ENCODE data around the gene EPB41L3.

Gene EPB41L3

DNA sequence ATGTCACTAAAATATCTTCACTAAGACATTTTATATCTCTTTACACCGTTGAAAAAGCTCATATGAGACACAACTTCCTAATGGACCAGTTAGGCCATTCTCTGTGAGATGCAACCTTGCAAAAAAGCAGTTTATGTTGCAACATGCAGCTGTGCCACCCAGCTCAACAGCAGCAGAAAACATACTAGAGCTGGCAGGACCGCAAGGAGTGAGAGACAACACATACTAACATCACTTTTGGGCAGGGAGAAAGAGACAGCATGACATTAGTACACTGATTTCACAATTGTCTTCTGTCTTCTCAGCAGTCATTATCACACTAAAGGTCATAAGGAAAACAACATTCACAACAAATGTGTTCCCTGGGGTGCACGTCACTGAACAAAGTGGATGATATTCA lies 122.9 kb downstream of the EPB41L3 start:
- TF ChIP-seq, protein P1, sequence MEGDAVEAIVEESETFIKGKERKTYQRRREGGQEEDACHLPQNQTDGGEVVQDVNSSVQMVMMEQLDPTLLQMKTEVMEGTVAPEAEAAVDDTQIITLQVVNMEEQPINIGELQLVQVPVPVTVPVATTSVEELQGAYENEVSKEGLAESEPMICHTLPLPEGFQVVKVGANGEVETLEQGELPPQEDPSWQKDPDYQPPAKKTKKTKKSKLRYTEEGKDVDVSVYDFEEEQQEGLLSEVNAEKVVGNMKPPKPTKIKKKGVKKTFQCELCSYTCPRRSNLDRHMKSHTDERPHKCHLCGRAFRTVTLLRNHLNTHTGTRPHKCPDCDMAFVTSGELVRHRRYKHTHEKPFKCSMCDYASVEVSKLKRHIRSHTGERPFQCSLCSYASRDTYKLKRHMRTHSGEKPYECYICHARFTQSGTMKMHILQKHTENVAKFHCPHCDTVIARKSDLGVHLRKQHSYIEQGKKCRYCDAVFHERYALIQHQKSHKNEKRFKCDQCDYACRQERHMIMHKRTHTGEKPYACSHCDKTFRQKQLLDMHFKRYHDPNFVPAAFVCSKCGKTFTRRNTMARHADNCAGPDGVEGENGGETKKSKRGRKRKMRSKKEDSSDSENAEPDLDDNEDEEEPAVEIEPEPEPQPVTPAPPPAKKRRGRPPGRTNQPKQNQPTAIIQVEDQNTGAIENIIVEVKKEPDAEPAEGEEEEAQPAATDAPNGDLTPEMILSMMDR (conservative IDR thresholded peaks at IDR 0.05; ENCODE audit: low read depth): no peak
- ChIA-PET CTCF (interaction anchor here (0.6 kb wide), 2 partner anchors 31 to 272 kb away, joined by 3 to 4 read pairs; no protein-coding TSS in a partner anchor), POLR2A (ENCODE audit: low non-redundant PET) (no interaction called here)
- no peak for DNase-seq (ENCODE audit: low spot score)
- no peak overlapping the region for H3K27ac ChIP-seq

DNA sequence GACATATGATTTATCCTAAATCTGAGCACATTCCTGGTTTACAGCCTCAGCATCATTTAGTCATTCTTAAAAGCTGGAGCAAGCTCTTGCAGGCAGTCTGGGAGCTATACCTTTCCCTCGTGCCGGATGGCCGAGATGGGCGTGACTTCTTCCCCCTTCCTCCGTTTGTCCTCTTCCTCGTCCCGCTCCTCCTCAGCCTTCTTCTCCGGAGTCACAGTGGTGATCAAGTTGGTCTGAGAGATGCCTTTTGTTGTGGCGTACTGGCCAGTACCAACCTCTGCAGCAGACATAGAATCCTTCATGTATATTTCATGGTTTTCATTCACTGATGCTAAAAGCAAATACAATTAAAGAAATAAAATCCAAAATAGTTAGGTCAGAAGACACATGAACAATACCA lies 124.2 kb downstream of the EPB41L3 start:
- TF ChIP-seq, protein P1 (conservative IDR thresholded peaks at IDR 0.05; ENCODE audit: low read depth): no peak
- POLR2A ChIA-PET (ENCODE audit: low non-redundant PET): no interaction called here
- DNase-seq (ENCODE audit: low spot score): no peak
- CTCF ChIA-PET: no interaction called here
- H3K27ac ChIP-seq: no peak overlapping the region

DNA sequence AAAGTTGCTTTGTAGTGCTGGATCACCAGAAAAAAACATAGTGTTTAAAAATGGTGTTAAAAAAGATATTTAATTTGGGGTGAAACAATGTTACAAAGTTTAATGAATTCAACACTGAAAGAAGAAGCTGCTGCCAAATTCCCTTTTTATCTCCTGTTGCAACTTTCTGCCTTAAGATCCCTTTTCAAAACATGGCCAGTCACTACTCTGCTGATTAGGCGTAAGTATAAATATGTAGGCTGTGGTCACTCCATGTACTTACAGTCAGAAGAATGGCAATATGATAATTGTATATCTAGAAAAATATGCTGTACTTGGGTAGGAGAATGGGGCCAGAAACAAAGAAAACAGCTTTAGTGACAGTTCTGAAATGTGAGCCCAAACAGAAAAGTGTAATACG lies 124.8 kb downstream of the EPB41L3 start:
- TF ChIP-seq, protein P1 (conservative IDR thresholded peaks at IDR 0.05; ENCODE audit: low read depth): no peak
- ChIA-PET CTCF (no interaction called here), POLR2A (ENCODE audit: low non-redundant PET) (no interaction called here)
- DNase-seq (ENCODE audit: low spot score): no peak
- H3K27ac ChIP-seq: no peak overlapping the region

DNA sequence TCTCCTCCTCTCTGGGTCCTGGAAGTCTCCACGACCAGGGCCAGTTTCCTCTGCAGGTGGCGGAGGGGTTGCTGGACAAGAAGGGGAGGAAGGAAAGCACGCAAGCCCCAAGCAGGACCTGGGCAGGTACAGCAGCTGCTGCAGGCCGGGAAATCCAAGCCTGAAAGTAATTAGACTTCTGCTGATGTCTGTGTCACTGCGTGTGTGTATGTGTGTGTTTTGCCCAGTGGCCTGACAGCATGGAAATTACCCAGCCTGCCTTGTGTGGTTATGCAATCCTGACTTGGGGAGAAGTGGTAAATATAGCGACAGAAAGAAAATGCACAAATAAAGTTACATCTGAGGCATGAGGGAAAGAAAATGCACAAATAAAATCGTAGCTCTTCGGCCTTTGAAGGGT lies 126.5 kb downstream of the EPB41L3 start:
- ChIA-PET POLR2A (ENCODE audit: low non-redundant PET) (no interaction called here), CTCF (no interaction called here)
- no peak overlapping the region for H3K27ac ChIP-seq
- DNase-seq (ENCODE audit: low spot score): no peak
- TF ChIP-seq, protein P1 (conservative IDR thresholded peaks at IDR 0.05; ENCODE audit: low read depth): no peak

DNA sequence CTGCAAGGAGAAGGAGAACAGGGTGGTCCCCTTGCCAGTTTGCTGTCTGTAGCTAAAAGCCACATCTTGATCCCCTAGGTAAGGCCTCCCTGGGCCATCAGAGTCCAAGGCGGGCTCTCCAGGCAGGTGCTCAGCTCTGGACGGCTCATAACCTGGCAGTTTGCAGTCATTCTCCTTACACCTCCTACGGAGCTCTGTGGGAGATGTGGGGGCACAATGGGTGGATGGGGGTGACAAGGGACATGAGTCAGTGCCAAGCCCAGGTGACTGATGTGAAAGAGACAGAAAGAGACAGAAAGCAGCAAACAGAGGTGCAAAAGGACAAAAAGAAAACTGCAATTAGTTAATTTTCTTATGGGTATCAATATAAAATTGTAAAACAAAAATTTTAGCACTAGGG lies 127.7 kb downstream of the EPB41L3 start:
- DNase-seq (ENCODE audit: low spot score): no peak
- ChIA-PET POLR2A (ENCODE audit: low non-redundant PET) (no interaction called here), CTCF (interaction anchor here (0.6 kb wide), 1 partner anchor 1695 kb away, joined by 3 read pairs; no protein-coding TSS in a partner anchor)
- TF ChIP-seq, protein P1 (conservative IDR thresholded peaks at IDR 0.05; ENCODE audit: low read depth): no peak
- no peak overlapping the region for H3K27ac ChIP-seq

DNA sequence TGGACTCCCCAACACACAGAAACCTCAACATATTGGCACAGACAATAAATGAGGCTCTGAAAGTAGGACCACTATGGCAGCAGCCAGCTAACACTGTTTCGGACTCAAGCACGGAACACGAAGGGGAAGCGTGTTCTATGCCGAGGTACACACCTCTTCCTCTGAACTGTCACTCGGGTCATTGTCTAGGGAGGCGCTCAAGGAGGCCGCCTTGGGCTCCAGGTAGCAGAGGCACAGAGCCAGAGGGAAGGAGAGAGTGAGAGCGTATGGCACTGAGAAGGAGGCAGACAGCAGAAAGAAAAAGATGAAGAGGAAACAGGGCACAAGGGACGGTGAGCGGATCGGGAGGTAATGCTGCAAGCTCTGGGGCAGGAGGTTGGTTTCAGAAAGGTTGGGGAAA lies 128.1 kb downstream of the EPB41L3 start:
- TF ChIP-seq, protein P1 (conservative IDR thresholded peaks at IDR 0.05; ENCODE audit: low read depth): no peak
- no peak for DNase-seq (ENCODE audit: low spot score)
- POLR2A ChIA-PET (ENCODE audit: low non-redundant PET): no interaction called here
- no peak overlapping the region for H3K27ac ChIP-seq
- CTCF ChIA-PET: interaction anchor here (0.6 kb wide), 1 partner anchor 1695 kb away, joined by 3 read pairs; no protein-coding TSS in a partner anchor

DNA sequence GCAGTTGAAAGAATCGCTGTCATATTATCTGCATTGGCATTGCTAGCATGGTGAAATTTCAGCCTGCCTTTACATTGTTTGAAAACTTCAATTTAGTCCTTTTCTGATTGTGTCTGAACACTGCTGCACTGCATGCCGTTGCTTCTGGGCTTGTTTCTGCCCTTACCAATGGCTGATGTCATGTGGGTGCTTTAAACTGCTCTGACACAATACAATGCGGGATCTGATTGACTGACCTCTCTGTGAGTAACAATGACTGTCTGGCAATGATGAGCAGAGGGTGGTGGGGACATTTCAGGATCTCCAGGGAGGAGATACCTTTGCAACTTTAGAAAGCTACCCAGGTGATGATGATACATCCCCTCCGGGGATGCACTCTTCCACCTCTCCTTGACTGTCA lies 128.8 kb downstream of the EPB41L3 start:
- no peak for DNase-seq (ENCODE audit: low spot score)
- TF ChIP-seq, protein P1 (conservative IDR thresholded peaks at IDR 0.05; ENCODE audit: low read depth): no peak
- ChIA-PET CTCF (no interaction called here), POLR2A (ENCODE audit: low non-redundant PET) (no interaction called here)
- H3K27ac ChIP-seq: no peak overlapping the region

Data from RWPE1 (cell line).